Pancreas (tissue), 10 donors: ENCODE data around the gene EIF3B. TPM values are rescaled to one million over a fixed set of nuclear protein-coding genes. Genes with fewer than 3 reads are reported as not detected.
"Not testable (repeated sequence)": the region's sequence is repeated elsewhere in the genome, so short reads cannot be mapped to it uniquely, and the experiment has no call there.

Experiments
- ATAC-seq, 4 donors: fragments of 200-7000 bp; cut with Tn5 transposase; one replicate each; pipeline versions ENCODE4 v1.8.0 to v1.9.1; 2020; ENCODE audit warnings: mild to moderate bottlenecking in 4 of 4, moderate library complexity in 4 of 4
- DNase-seq, 6 donors: peaks; one replicate each; pipeline ENCODE4 v3.0.0-alpha.2; 2020
- FAIRE-seq: peaks from 2 replicates; lab custom pipeline; 2012; peaks lifted over from hg19 to GRCh38; lab: Jason Lieb, UNC
- H3K27ac ChIP-seq, 4 donors: fragments of 200-600 bp; sonication (generic); 1 replicate in 3 of 4; 2 replicates in 1 of 4; pipeline versions ENCODE4 v1.5.0 to v1.8.0; 2020
- H3K27me3 ChIP-seq, 4 donors: fragments of 200-600 bp; one replicate each; pipeline ENCODE4 v1.8.0; 2021
- H3K36me3 ChIP-seq, 3 donors: fragments of 200-600 bp; sonication (generic) in 1 of 3; one replicate each; pipeline versions ENCODE4 v1.5.0 to v1.8.0; 2020 to 2021
- H3K4me1 ChIP-seq, 3 donors: fragments of 200-600 bp; one replicate each; pipeline ENCODE4 v1.8.0; 2021
- H3K4me3 ChIP-seq, 4 donors: fragments of 200-600 bp; sonication (generic) in 2 of 4; one replicate each; pipeline versions ENCODE4 v1.5.0 to v1.8.0; 2020 to 2021
- H3K9me3 ChIP-seq, 4 donors: fragments of 200-600 bp; one replicate each; pipeline ENCODE4 v1.8.0; 2021
- WGBS, 2 donors: extraction: QIAGEN DNeasy Blood & Tissue Kit; methylation state at CpG; one replicate each; pipeline ENCODE4 v1.1.7; 2013; 5-methylcytosine and 5-hydroxymethylcytosine counted together
- intact Hi-C, 3 donors: fragments of 100-400 bp; cut with DNase I; formaldehyde crosslinking; loops; one replicate each; pipeline versions ENCODE4 v1.11.1 to v1.14.2; 2022
- polyA plus RNA-seq, 2 donors: library from polyadenylated mRNA; stranded (reverse); fragments of 200-250 nt; gene quantifications; one replicate each; pipeline ENCODE4 v1.2.3, GENCODE V29; 2013
- total RNA-seq, 6 donors: library from RNA; stranded (reverse); fragmentation: NEBNext Ultra II Directional in 4 of 6; extraction: Animal tissue kit (Norgen Biotek cat#: 25700) in 4 of 6; gene quantifications; one replicate each; pipeline versions ENCODE4 v1.2.1 to v1.2.4, GENCODE V29; 2021 to 2023
- TF ChIP-seq, protein P1 (sequence below), 4 donors: fragments of 200-600 bp; sonication (generic) in 3 of 4; IDR thresholded peaks; one replicate each; pipeline versions ENCODE4 v1.5.0 to v1.8.0; 2021; ENCODE audit warnings: antibody characterized with exemption in 4 of 4
- donor health status: healthy with polysubstance abuse.
- donor health status: DM: no; HTN: no; CAD: no; lungs with moderate emphysema.
- donor health status: DM: no; HTN: no; CAD: no.
- donor health status: control.
- donor health status: control.
- donor health status: Bipolar disorder and iron deficiency.
- donor health status: DM: yes; HTN: yes; CAD: no.
- donor health status: DM: no; HTN: no; CAD: no.
- donor health status: DM: no; HTN: no; CAD: no.
- donor health status: DM: yes; HTN: yes; CAD: no.

The EIF3B gene
- total and polyA plus RNA-seq, 8 donors, result 61.1 to 106 (median 78.3) TPM

DNA sequence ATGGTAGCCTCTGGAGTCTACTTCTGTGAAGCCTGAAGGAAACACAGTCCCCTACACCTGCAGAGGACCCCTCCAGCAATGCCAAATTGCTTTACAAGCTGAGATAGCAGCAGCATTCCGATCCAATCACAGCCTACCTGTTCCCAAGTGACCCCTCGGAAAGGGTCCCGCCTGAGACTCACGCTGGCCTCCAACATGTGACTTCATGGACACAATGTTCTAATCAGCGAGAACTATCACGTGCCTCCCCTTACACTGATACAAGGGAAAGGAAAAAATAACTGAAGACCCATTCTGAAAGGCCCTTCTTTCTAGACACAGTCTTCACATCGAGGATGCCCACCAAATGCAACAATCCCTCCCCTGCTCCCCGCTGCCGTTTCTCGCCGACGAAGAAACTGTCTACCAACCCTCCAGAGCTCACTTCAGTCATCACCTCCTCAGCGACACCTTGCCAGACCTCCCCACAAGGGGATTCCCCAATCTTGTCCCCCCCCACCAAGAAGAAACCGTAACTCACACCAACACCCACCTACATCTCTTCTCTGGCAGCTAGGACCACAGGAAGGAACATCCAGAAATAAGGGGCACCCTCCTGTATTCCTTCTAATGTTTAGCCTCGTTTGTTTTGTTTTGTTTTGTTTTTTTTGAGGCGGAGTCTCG is 42.2 kb upstream of the EIF3B start:
- 86 to 88% methylated on average over 17 of the region's 17 CpGs for WGBS, 2 donors
- Histone ChIP-seq H3K27me3 (no peaks in the 10 kb centered on the region), H3K4me1 (peaks cover 0 to 4% (median 4%) of the 10 kb centered on the region in 3 donors), H3K9me3 (no peaks in the 10 kb centered on the region), H3K36me3 (no peaks in the 10 kb centered on the region), H3K4me3 (no peak overlapping the region), H3K27ac (no peak overlapping the region)
- DNase-seq (no peak), FAIRE-seq (no peak), ATAC-seq (no peak)
- intact Hi-C loops, result no loop called here
- TF ChIP-seq, protein P1, sequence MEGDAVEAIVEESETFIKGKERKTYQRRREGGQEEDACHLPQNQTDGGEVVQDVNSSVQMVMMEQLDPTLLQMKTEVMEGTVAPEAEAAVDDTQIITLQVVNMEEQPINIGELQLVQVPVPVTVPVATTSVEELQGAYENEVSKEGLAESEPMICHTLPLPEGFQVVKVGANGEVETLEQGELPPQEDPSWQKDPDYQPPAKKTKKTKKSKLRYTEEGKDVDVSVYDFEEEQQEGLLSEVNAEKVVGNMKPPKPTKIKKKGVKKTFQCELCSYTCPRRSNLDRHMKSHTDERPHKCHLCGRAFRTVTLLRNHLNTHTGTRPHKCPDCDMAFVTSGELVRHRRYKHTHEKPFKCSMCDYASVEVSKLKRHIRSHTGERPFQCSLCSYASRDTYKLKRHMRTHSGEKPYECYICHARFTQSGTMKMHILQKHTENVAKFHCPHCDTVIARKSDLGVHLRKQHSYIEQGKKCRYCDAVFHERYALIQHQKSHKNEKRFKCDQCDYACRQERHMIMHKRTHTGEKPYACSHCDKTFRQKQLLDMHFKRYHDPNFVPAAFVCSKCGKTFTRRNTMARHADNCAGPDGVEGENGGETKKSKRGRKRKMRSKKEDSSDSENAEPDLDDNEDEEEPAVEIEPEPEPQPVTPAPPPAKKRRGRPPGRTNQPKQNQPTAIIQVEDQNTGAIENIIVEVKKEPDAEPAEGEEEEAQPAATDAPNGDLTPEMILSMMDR (IDR thresholded peaks at IDR 0.05), result no peak

DNA sequence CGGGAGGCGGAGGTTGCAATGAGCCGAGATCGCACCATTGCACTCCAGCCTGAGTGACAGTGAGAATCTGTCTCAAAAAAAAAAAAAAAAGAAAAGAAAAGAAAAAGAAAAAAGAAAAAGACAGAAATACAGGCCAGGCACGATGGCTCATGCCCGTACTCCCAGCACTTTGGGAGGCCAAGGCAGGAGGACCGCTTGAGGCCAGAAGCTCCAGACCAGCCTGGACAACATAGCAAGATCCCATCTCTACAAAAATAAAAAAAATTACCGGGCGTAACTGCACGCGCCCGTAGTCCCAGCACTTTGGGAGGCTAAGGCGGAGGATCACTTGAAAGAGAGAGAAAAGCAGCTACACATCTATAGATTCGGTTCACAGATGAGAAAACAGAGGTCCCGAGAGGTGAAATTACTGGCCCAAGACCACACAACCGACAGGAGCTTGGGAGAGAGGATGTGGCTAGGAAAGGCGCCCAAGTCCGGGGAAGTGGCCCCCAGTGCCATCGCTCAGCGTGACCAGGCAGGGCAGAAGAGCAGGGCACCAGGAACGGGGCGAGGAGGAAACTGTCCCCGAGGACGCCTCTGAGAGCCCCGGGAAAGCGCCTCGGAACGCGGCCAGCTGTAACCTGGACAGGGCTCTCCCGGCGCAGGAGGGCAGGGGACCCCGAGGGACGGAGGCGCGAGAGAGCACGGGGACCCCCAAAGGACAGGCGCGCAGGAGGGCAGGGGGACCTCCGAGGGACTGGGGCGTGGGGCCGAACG is 41.0 kb upstream of the EIF3B start:
- WGBS, 2 donors, result 20 to 23% methylated on average over 39 to 42 of the region's 42 CpGs
- FAIRE-seq, result no peak
- Histone ChIP-seq H3K4me3 (peak overlapping the region; percentile 72 to 98 (median 92)), H3K4me1 (peaks cover 0 to 4% (median 4%) of the 10 kb centered on the region in 3 donors), H3K9me3 (no peaks in the 10 kb centered on the region), H3K27ac (peak overlapping the region in 3 of 4 donors; percentile 40 to 67 (median 64)), H3K36me3 (no peaks in the 10 kb centered on the region), H3K27me3 (no peaks in the 10 kb centered on the region)
- intact Hi-C loops, result no loop called here
- TF ChIP-seq, protein P1 (IDR thresholded peaks at IDR 0.05), result no peak
- ATAC-seq, result peak; percentile 11 to 37 (median 30)
- peak in 1 of 6 donors; percentile 67 for DNase-seq

DNA sequence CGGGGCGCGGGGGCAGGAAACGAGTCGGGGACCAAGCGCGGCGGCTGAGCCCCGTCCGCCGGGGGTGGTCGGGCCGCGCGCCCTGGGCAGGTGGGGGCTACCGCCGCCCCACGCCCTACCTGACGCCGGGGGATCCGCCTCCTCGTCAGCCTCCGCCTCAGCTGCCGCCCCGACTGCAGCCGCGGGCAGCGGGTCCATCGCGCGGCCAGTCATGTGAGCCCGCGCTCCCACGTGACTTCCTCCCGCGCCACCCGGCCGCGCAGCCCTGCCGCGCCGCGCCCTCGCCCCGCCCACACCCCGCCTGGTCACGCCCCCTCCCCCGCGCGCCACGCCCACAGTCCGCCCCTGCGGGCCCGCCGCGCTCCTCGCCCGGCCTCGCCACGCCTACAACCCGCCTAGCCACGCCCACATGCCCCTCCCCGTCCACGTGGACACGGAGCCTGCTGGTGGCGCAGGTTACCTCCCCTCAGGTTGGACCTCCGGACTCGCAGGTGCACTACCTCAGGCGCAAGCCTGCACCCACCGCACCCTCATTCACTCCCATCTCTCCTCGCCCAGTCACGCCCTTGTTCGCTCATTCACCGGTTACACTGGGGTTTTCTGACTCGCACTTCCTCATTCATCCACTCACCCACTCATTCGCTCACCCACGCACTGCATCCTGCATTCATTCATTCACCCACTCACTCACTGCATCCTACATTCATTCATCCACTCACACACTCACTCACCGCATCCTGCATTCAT is 40.2 kb upstream of the EIF3B start, which contains the start of gene SNX8:
SNX8 (minus strand) TSS at position 233 of the 747 bp plus-strand sequence; CDS start at position 213, 20 bp downstream.
- DNase-seq, result peak; percentile 91 to 100 (median 97)
- WGBS, 2 donors, result 1 to 2% methylated on average over 39 to 78 of the region's 78 CpGs
- intact Hi-C loops, result no loop called here
- Histone ChIP-seq H3K4me3 (peak within 1 kb of the TSS; percentile 72 to 98 (median 92)), H3K36me3 (no peaks in the 10 kb centered on the region), H3K4me1 (peaks cover 0 to 4% (median 4%) of the 10 kb centered on the region in 3 donors), H3K27ac (peak within 1 kb of the TSS in 3 of 4 donors; percentile 40 to 67 (median 64)), H3K9me3 (no peaks in the 10 kb centered on the region), H3K27me3 (no peaks in the 10 kb centered on the region)
- FAIRE-seq, result no peak
- TF ChIP-seq, protein P1 (IDR thresholded peaks at IDR 0.05), result no peak
- ATAC-seq, result peak; percentile 98 to 100 (median 99)

DNA sequence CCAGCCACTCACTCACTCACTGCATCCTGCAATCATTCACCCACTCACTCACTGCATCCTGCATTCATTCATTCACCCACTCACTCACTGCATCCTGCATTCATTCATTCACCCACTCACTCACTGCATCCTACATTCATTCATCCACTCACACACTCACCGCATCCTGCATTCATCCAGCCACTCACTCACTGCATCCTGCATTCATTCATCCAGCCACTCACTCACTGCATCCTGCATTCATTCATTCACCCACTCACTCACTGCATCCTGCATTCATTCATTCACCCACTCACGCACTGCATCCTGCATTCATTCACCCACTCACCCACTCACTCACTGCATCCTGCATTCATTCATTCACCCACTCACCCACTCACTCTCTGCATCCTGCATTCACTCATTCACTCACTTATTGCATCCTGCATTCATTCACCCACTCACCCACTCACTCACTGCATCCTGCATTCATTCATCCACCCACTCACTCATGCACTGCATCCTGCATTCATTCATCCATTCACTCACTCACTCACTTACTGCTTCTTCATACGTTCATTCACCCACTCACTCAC is 39.6 kb upstream of the EIF3B start:
- DNase-seq, H3K27me3 ChIP-seq, FAIRE-seq, H3K4me1 ChIP-seq, ATAC-seq, intact Hi-C loops, H3K36me3 ChIP-seq, H3K9me3 ChIP-seq: not testable (repeated sequence)
- Histone ChIP-seq H3K4me3 (peak overlapping the region in 1 of 4 donors; percentile 98), H3K27ac (peak overlapping the region in 1 of 4 donors; percentile 23)
- 72 to 75% methylated on average over 3 of the region's 3 CpGs for WGBS, 2 donors

DNA sequence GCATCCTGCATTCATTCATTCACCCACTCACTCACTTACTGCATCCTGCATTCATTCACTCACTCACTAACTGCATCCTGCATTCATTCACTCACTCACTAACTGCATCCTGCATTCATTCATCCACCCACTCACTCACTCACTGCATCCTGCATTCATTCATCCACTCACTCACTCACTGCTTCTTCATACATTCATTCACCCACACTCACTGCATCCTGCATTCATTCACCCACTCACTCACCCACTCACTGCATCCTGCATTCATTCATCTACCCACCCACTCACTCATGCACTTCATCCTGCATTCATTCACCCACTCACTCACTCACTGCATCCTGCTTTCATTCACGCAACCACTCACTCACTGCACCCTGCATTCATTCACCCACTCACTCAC is 38.8 kb upstream of the EIF3B start:
- Histone ChIP-seq H3K4me3 (no peak overlapping the region), H3K9me3 (no peaks in the 10 kb centered on the region), H3K27ac (no peak overlapping the region), H3K36me3 (no peaks in the 10 kb centered on the region), H3K4me1 (peaks cover 0 to 4% (median 4%) of the 10 kb centered on the region in 3 donors), H3K27me3 (no peaks in the 10 kb centered on the region)
- TF ChIP-seq, protein P1 (IDR thresholded peaks at IDR 0.05), result no peak
- DNase-seq, result no peak
- FAIRE-seq, result no peak
- WGBS, 2 donors, result 82 to 90% methylated on average over 1 of the region's 1 CpG
- no peak for ATAC-seq
- intact Hi-C loops, result no loop called here
